Measurements from ENCODE around the gene SHROOM4. TPM values are rescaled to one million over a fixed set of nuclear protein-coding genes. Genes with fewer than 3 reads are reported as not detected.

Gene SHROOM4
- total RNA-seq, 2 experiments from 2014 or later: not detected

GRCh38 chrX:50768801-50769200 is 45.2 kb downstream of the SHROOM4 start:
- Mint-ChIP-seq H3K4me1 (no peaks in the 10 kb centered on the region), H3K27me3 (peaks cover 5% of the 10 kb centered on the region), H3K4me3 (no peak overlapping the region), H3K9me3 (no peaks in the 10 kb centered on the region), H3K36me3 (ENCODE audit: low read depth) (no peaks in the 10 kb centered on the region), H3K27ac (no peak overlapping the region)
- POLR2A ChIA-PET: no interaction called here
- no peak for DNase-seq
- CTCF ChIA-PET: no interaction called here

GRCh38 chrX:50765986-50766385 is 48.0 kb downstream of the SHROOM4 start:
- Mint-ChIP-seq H3K4me1 (no peaks in the 10 kb centered on the region), H3K27me3 (peaks cover 5% of the 10 kb centered on the region), H3K9me3 (no peaks in the 10 kb centered on the region), H3K36me3 (ENCODE audit: low read depth) (no peaks in the 10 kb centered on the region), H3K4me3 (no peak overlapping the region), H3K27ac (no peak overlapping the region)
- CTCF ChIA-PET: no interaction called here
- DNase-seq: no peak
- POLR2A ChIA-PET: no interaction called here

DNA sequence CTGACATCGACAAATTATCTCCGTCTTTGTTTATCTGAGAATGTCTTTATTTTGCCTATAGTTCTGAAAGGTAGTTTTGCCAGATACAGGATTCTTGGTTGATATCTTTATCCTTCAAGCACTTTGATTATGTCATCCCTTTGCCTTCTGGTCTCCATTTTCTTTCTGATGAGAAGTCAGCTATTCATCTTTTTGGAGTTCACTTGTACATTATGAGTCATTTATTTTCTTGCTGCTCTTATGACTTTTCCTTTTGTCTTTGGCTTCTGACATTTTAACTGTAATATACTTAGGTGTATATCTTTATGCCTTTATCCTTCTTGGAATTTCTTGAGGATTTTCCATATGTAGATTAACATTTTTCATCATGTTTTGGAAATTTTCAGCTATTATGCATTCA is 51.4 kb downstream of the SHROOM4 start:
- no peaks in the 10 kb centered on the region for H3K9me3 Mint-ChIP-seq
- H3K36me3 Mint-ChIP-seq (ENCODE audit: low read depth): no peaks in the 10 kb centered on the region
- ChIA-PET CTCF (no interaction called here), POLR2A (no interaction called here)
- no peaks in the 10 kb centered on the region for H3K4me1 Mint-ChIP-seq
- no peak for DNase-seq
- no peak overlapping the region for H3K27ac Mint-ChIP-seq
- H3K27me3 Mint-ChIP-seq: peaks cover 5% of the 10 kb centered on the region
- no peak overlapping the region for H3K4me3 Mint-ChIP-seq

DNA sequence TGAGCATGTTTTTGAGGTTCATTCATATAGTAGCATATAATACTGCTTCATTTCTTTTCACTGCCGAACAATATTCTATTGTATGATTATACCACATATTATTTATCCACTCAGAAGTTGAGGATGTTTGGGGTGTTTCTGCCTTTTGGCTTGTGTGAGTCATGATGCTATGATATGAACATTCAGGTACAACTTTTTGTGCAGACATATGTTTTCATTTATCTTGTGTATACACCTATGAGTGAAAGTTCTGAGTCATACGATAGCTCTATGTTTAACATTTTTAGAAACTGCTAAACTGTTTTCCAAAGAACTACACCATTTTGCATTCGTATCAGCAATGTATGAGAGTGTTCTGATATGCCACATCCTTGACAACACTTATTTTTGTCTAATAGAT is 57.7 kb downstream of the SHROOM4 start:
- Mint-ChIP-seq H3K4me1 (no peaks in the 10 kb centered on the region), H3K4me3 (no peak overlapping the region), H3K36me3 (ENCODE audit: low read depth) (no peaks in the 10 kb centered on the region), H3K27me3 (peaks cover 7% of the 10 kb centered on the region), H3K9me3 (no peaks in the 10 kb centered on the region), H3K27ac (no peak overlapping the region)
- DNase-seq: no peak
- POLR2A ChIA-PET: no interaction called here
- CTCF ChIA-PET: no interaction called here

GRCh38 chrX:50751091-50751490 is 62.9 kb downstream of the SHROOM4 start:
- H3K27ac Mint-ChIP-seq: no peak overlapping the region

GRCh38 chrX:50747471-50747900 is 66.5 kb downstream of the SHROOM4 start:
- POLR2A ChIA-PET: no interaction called here
- no peaks in the 10 kb centered on the region for H3K4me1 Mint-ChIP-seq
- peaks cover 6% of the 10 kb centered on the region for H3K27me3 Mint-ChIP-seq
- H3K9me3 Mint-ChIP-seq: no peaks in the 10 kb centered on the region
- peak; percentile 6 for DNase-seq
- no peaks in the 10 kb centered on the region for H3K36me3 Mint-ChIP-seq (ENCODE audit: low read depth)
- H3K27ac Mint-ChIP-seq: no peak overlapping the region
- no peak overlapping the region for H3K4me3 Mint-ChIP-seq
- CTCF ChIA-PET: no interaction called here

More at GRCh38 chrX:50751091-50751490, 62.9 kb downstream of the SHROOM4 start:
- Mint-ChIP-seq H3K9me3 (no peaks in the 10 kb centered on the region), H3K4me1 (no peaks in the 10 kb centered on the region), H3K36me3 (ENCODE audit: low read depth) (no peaks in the 10 kb centered on the region), H3K27me3 (peaks cover 7% of the 10 kb centered on the region), H3K4me3 (no peak overlapping the region)
- POLR2A ChIA-PET: no interaction called here
- CTCF ChIA-PET: no interaction called here
- DNase-seq: no peak

DNA sequence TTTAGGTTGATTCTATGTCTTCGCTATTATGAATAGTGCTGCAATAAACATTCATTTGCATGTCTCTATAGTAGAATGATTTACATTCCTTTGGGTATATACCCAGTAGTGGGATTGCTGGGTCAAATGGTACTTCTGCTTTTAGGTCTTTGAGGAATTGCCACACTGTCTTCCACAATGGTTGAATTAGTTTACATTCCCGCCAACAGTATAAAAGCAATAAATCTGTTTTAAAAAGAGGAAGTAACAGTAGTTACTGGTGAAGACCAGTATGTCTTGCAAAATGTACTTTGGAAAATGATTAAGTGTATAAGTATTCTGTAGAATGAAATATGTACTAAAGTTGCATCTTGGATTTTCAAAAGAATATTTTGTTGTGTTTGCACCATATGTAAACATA is 77.3 kb downstream of the SHROOM4 start:
- CTCF ChIA-PET: no interaction called here
- DNase-seq: no peak

GRCh38 chrX:50726296-50726695 is 87.7 kb downstream of the SHROOM4 start:
- Mint-ChIP-seq H3K36me3 (ENCODE audit: low read depth) (no peaks in the 10 kb centered on the region), H3K4me3 (no peak overlapping the region), H3K27ac (no peak overlapping the region), H3K4me1 (no peaks in the 10 kb centered on the region), H3K9me3 (no peaks in the 10 kb centered on the region), H3K27me3 (no peaks in the 10 kb centered on the region)
- ChIA-PET CTCF (no interaction called here), POLR2A (no interaction called here)
- no peak for DNase-seq

More for the DNA sequence above, 77.3 kb downstream of the SHROOM4 start:
- Mint-ChIP-seq H3K4me3 (no peak overlapping the region), H3K27me3 (peaks cover 2% of the 10 kb centered on the region), H3K36me3 (ENCODE audit: low read depth) (no peaks in the 10 kb centered on the region), H3K4me1 (no peaks in the 10 kb centered on the region), H3K9me3 (no peaks in the 10 kb centered on the region), H3K27ac (no peak overlapping the region)
- POLR2A ChIA-PET: no interaction called here

- CTCF ChIA-PET: no interaction called here
- no peaks in the 10 kb centered on the region for H3K4me1 Mint-ChIP-seq
- no peak overlapping the region for H3K27ac Mint-ChIP-seq
- H3K9me3 Mint-ChIP-seq: no peaks in the 10 kb centered on the region
- H3K36me3 Mint-ChIP-seq (ENCODE audit: low read depth): no peaks in the 10 kb centered on the region
- H3K4me3 Mint-ChIP-seq: no peak overlapping the region
- POLR2A ChIA-PET: no interaction called here
- DNase-seq: no peak
- no peaks in the 10 kb centered on the region for H3K27me3 Mint-ChIP-seq
Observed at GRCh38 chrX:50725310-50725709, 88.7 kb downstream of the SHROOM4 start.

- no peaks in the 10 kb centered on the region for H3K9me3 Mint-ChIP-seq
- no peaks in the 10 kb centered on the region for H3K36me3 Mint-ChIP-seq (ENCODE audit: low read depth)
- H3K4me1 Mint-ChIP-seq: no peaks in the 10 kb centered on the region
- H3K27ac Mint-ChIP-seq: no peak overlapping the region
- no peak for DNase-seq
- H3K27me3 Mint-ChIP-seq: no peaks in the 10 kb centered on the region
- ChIA-PET CTCF (no interaction called here), POLR2A (no interaction called here)
- no peak overlapping the region for H3K4me3 Mint-ChIP-seq
Observed at GRCh38 chrX:50723006-50723405, 91.0 kb downstream of the SHROOM4 start.

- POLR2A ChIA-PET: no interaction called here
- Mint-ChIP-seq H3K27me3 (no peaks in the 10 kb centered on the region), H3K4me1 (no peaks in the 10 kb centered on the region), H3K4me3 (no peak overlapping the region), H3K36me3 (ENCODE audit: low read depth) (no peaks in the 10 kb centered on the region), H3K9me3 (no peaks in the 10 kb centered on the region), H3K27ac (no peak overlapping the region)
- no peak for DNase-seq
- CTCF ChIA-PET: no interaction called here
Observed at GRCh38 chrX:50721764-50722521, 92.1 kb downstream of the SHROOM4 start.

- H3K36me3 Mint-ChIP-seq (ENCODE audit: low read depth): no peaks in the 10 kb centered on the region
- POLR2A ChIA-PET: no interaction called here
Observed at GRCh38 chrX:50719614-50720013, 94.4 kb downstream of the SHROOM4 start.

DNA sequence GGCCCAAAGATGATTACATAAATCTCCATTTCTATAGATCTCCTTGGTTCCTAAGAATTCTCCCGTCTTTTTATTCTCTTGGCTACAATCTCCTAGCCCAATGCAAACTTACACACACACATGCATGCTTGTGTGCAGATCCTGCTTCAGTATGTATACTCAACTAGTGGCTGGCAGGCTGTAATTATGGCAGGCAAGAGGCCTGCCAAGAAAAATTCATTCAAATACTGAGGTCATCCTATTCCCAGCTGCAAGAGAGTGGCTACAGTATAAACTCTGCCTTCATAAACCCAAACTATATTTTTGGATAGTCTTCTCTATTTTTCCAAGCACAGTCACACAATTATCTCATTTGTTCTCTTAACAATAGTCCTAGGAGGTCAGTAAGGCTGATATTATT is 95.2 kb downstream of the SHROOM4 start:
- H3K27me3 Mint-ChIP-seq: no peaks in the 10 kb centered on the region
- ChIA-PET CTCF (no interaction called here), POLR2A (no interaction called here)
- H3K9me3 Mint-ChIP-seq: no peaks in the 10 kb centered on the region
- no peaks in the 10 kb centered on the region for H3K4me1 Mint-ChIP-seq
- no peak overlapping the region for H3K4me3 Mint-ChIP-seq
- DNase-seq: no peak
- no peak overlapping the region for H3K27ac Mint-ChIP-seq
- no peaks in the 10 kb centered on the region for H3K36me3 Mint-ChIP-seq (ENCODE audit: low read depth)

More at GRCh38 chrX:50719614-50720013, 94.4 kb downstream of the SHROOM4 start:
- Mint-ChIP-seq H3K27ac (no peak overlapping the region), H3K4me3 (no peak overlapping the region), H3K27me3 (no peaks in the 10 kb centered on the region), H3K4me1 (no peaks in the 10 kb centered on the region), H3K9me3 (no peaks in the 10 kb centered on the region)
- DNase-seq: no peak
- CTCF ChIA-PET: no interaction called here

GRCh38 chrX:50716706-50717105 is 97.3 kb downstream of the SHROOM4 start:
- CTCF ChIA-PET: no interaction called here

More at GRCh38 chrX:50716706-50717105, 97.3 kb downstream of the SHROOM4 start:
- Mint-ChIP-seq H3K9me3 (no peaks in the 10 kb centered on the region), H3K4me1 (no peaks in the 10 kb centered on the region), H3K27ac (no peak overlapping the region), H3K36me3 (ENCODE audit: low read depth) (no peaks in the 10 kb centered on the region), H3K4me3 (no peak overlapping the region), H3K27me3 (peaks cover 2% of the 10 kb centered on the region)
- POLR2A ChIA-PET: no interaction called here
- no peak for DNase-seq
